HG03039 (cell line): ENCODE measurements around the gene NFKB1.

ENCODE experiments used
- ATAC-seq: cut with Tn5 transposase; IDR thresholded peaks from one replicate; pipeline ENCODE4 v1.9.1; 2021; ENCODE audit warnings: mild to moderate bottlenecking, moderate library complexity; ENCODE audit not compliant: unreplicated experiment

Gene NFKB1

GRCh38 chr4:102665527-102665926 lies 164.4 kb downstream of the NFKB1 start:
- ATAC-seq: no peak
